Omental fat pad (tissue), 4 donors: ENCODE results near the gene UVRAG. TPM values are rescaled to one million over a fixed set of nuclear protein-coding genes. Genes with fewer than 3 reads are reported as not detected.

Source experiments
- ATAC-seq: fragments of 150-250 bp; one replicate; pipeline ENCODE4 v1.9.1; 2016; ENCODE audit warnings: mild to moderate bottlenecking, moderate library complexity; ENCODE audit not compliant: low FRiP score
- DNase-seq: peaks from one replicate; pipeline ENCODE4 v3.0.0-alpha.2; 2019; ENCODE audit warnings: low spot score
- CTCF ChIP-seq, 3 donors: fragments of 450-650 bp; IDR thresholded peaks; one replicate each; pipeline ENCODE4 v1.5.1; 2016 to 2017; ENCODE audit warnings: antibody characterized with exemption in 3 of 3, mild to moderate bottlenecking in 3 of 3, moderate library complexity in 2 of 3
- total RNA-seq, 4 donors: library from RNA; depleted of rRNA; stranded (reverse); fragments of >200 nt; gene quantifications; one replicate each; pipeline ENCODE4 v1.1.0, GENCODE V29; 2016

The UVRAG gene
- total RNA-seq, 4 donors from 2014 or later, result 39.6 to 72.9 (median 61.5) TPM

DNA sequence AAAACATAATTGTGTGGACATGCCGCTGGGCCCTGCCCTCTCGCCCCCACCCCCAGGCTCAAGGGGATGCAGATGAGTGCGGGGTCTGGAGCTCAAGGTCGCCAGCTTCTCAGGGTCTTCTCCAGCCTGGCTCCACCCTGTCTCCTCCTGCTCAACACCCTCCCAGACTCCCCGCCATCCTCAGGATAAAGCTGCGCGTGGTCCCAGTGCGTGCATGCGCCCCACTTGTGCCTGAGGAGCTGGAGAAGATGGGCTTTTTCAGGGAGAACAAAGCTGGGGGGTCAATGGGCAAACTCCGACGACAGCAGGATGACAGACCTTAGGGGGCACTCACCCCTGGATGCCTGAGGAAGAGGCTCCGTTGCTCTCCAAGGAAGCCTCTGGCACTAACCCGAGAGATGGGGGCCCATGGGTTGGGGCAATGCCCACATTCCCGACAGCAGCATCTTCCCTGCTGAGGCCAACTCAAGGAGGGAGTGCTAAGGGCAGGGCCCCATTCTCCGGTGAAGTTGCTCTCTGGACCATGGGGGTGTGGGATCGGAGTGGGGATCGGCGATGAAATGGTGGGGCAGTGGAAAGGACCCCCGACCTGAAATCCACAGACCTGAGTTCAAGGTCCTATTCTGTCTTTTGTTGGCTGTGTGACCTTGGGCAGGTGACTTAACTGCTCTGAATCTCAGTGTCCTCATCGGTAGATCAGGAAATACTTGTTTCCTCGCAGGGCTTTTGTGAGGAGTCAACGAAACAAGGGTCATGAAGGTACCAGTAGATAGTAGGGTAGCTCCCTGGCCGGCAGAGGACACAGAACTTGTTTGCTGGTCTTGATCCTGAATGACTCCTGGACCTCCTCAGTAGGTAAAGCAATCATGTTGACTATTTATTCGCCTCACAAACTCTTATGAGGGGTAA is 343.6 kb downstream of the UVRAG start:
- TF ChIP-seq CTCF (IDR thresholded peaks at IDR 0.05), result no peak
- ATAC-seq, result no peak
- no peak for DNase-seq

GRCh38 chr11:76159303-76159937 is 344.4 kb downstream of the UVRAG start:
- no peak for DNase-seq
- no peak for ATAC-seq

GRCh38 chr11:76159983-76160661 is 345.1 kb downstream of the UVRAG start:
- ATAC-seq (no peak), DNase-seq (no peak)
- TF ChIP-seq CTCF (IDR thresholded peaks at IDR 0.05), result no peak

More at GRCh38 chr11:76159303-76159937, 344.4 kb downstream of the UVRAG start:
- TF ChIP-seq CTCF (IDR thresholded peaks at IDR 0.05), result no peak

DNA sequence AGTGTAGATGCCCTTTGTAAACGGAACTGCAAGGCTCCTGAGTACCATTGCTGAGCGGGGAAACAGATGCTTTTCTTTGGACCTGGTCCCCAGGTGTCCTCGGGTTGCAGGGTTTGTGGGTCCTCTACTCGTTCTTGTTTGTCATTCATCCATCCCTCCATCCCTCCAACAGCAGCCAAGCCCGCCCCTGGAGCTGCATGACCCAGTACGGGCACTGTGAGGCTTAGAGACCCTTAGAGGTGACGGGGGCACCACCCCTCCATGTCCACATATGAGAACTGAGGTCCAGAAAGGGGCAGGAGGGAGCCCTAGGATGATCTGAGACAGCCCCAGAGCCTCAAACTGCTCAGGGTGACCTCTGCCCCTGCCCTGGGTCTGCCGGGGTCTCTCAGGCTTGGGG is 345.8 kb downstream of the UVRAG start:
- ATAC-seq (no peak), DNase-seq (no peak)
- no peak for TF ChIP-seq CTCF (IDR thresholded peaks at IDR 0.05)

DNA sequence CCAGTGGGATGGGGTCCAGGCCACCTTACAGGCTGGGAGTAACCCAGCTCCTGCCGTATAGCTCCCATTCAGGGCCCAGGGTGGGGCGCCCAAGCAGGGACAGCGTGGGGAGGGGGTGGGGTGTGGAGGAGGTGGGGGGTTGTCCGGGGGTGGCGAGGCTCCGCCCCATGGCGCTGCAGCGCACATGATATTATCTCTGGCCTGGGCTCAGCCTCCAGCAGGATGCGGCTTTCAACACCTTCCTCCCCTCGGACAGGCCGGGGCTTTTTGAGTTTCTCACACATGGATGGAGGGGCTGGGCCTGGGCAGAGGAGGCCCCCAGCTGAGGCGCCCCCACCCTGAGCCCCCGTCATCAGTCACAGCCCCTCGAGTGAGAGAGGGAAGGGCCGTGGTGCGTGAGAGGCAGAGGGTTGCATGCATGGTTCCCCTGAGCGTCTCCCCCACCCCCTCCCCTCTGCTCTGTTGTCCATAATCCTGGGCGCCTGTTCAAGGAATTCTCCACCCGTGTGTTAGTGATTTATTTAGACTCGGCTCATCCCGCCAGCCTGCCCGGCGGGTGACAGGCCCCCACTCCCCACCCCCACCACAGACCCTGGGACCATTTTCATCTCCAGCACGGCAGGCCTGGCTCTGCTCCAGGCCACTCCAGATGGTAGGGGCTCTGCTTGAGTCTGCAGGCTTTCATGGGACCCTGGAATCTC is 346.4 kb downstream of the UVRAG start:
- peak; percentile 40 for ATAC-seq
- TF ChIP-seq CTCF (IDR thresholded peaks at IDR 0.05), result no peak
- no peak for DNase-seq

DNA sequence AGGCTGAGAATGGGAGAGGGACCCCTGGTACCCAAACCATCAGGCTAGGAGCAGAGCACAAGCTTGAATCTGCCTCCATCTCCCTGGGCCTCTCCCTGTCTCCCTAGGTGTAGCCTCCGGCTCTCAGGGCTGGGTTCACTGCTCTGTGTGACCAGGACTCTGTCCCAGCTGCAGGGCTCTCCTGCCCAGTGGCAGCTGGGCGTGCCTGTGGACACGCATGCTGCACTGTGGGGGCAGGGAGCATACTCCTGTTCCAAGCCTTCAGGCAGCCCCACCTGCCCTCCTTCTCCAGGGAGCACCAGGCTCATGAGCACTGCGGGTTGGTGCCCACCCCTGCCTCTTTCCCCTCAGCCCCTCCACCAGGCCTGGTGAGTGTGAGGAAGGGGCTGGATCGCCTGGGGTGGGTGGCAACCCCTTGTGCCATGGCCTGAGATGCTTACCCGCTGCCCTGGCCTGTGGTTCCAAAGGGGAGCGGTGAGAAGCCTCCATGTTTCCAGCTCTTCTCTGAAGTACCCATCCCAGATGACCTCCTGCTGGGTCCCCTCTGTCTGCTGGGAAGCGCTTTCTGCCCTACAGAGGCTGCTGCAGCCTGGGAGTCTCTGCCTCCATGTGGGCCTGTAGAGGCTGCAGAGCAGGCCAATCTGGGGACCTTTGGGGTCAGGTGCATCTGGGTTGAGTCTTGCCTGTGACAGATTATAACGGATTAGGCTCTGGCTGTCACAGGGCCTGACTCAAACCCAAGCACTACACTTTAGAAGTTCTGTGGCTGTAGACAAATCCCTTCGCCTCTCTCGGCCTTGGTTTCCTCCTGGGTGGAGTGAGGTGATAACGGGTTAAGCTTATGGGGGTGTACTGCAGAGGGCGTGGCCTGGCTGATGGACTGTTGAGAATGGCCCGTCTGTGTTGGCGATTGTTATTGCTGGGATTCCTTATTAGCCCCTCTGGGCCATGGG is 347.6 kb downstream of the UVRAG start:
- DNase-seq, result no peak
- ATAC-seq, result no peak
- TF ChIP-seq CTCF (IDR thresholded peaks at IDR 0.05), result no peak
